ENCODE data around the gene TMEM39B.
A peak's percentile ranks its signal among the peaks of the same experiment; 100 is the strongest.
"Not testable (repeated sequence)": the region's sequence is repeated elsewhere in the genome, so short reads cannot be mapped to it uniquely, and the experiment has no call there.

Gene TMEM39B

GRCh38 chr1:32072622-32073298 is at the start of gene TMEM39B:
Gene TMEM39B, plus strand, starts transcription at chr1:32072939. Its CDS starts 109 bp downstream, at chr1:32073048.
- FAIRE-seq: no peak

GRCh38 chr1:32023351-32023750 is 49.4 kb upstream of the TMEM39B start:
- no peak for DNase-seq (ENCODE audit: low spot score)

More at GRCh38 chr1:32072622-32073298, at the start of gene TMEM39B:
- peak; percentile 82 for DNase-seq (ENCODE audit: low spot score)

GRCh38 chr1:32025515-32025914 is 47.2 kb upstream of the TMEM39B start:
- FAIRE-seq: no peak

More at GRCh38 chr1:32023351-32023750, 49.4 kb upstream of the TMEM39B start:
- FAIRE-seq: no peak

GRCh38 chr1:32028746-32029145 is 44.0 kb upstream of the TMEM39B start:
- peak; percentile 37 for DNase-seq (ENCODE audit: low spot score)
- no peak for FAIRE-seq

More at GRCh38 chr1:32025515-32025914, 47.2 kb upstream of the TMEM39B start:
- DNase-seq (ENCODE audit: low spot score): no peak

- no peak for FAIRE-seq
- no peak for DNase-seq (ENCODE audit: low spot score)
Observed at GRCh38 chr1:32031578-32032274, 41.0 kb upstream of the TMEM39B start.

- DNase-seq (ENCODE audit: low spot score): no peak
- no peak for FAIRE-seq
Observed at GRCh38 chr1:32032275-32032615, 40.5 kb upstream of the TMEM39B start.

GRCh38 chr1:32035119-32035518 is 37.6 kb upstream of the TMEM39B start:
- no peak for FAIRE-seq

GRCh38 chr1:32040711-32041110 is 32.0 kb upstream of the TMEM39B start:
- DNase-seq (ENCODE audit: low spot score) (no peak), FAIRE-seq (no peak)

More at GRCh38 chr1:32035119-32035518, 37.6 kb upstream of the TMEM39B start:
- no peak for DNase-seq (ENCODE audit: low spot score)

GRCh38 chr1:32042330-32042729 is 30.4 kb upstream of the TMEM39B start:
- DNase-seq (ENCODE audit: low spot score) (no peak), FAIRE-seq (no peak)

GRCh38 chr1:32044234-32044633 is 28.5 kb upstream of the TMEM39B start:
- DNase-seq (ENCODE audit: low spot score) (no peak), FAIRE-seq (no peak)

GRCh38 chr1:32045772-32046171 is 27.0 kb upstream of the TMEM39B start:
- FAIRE-seq (no peak), DNase-seq (ENCODE audit: low spot score) (no peak)

- no peak for DNase-seq (ENCODE audit: low spot score)
- no peak for FAIRE-seq
Observed at GRCh38 chr1:32047701-32048100, 25.0 kb upstream of the TMEM39B start.

GRCh38 chr1:32048440-32048839 is 24.3 kb upstream of the TMEM39B start:
- FAIRE-seq: no peak

GRCh38 chr1:32051706-32052105 is 21.0 kb upstream of the TMEM39B start:
- no peak for FAIRE-seq
- no peak for DNase-seq (ENCODE audit: low spot score)

More at GRCh38 chr1:32048440-32048839, 24.3 kb upstream of the TMEM39B start:
- no peak for DNase-seq (ENCODE audit: low spot score)

GRCh38 chr1:32052887-32053286 is 19.9 kb upstream of the TMEM39B start:
- FAIRE-seq (peak; percentile 50), DNase-seq (ENCODE audit: low spot score) (no peak)

GRCh38 chr1:32055416-32055815 is 17.3 kb upstream of the TMEM39B start:
- FAIRE-seq (no peak), DNase-seq (ENCODE audit: low spot score) (no peak)

- FAIRE-seq (no peak), DNase-seq (ENCODE audit: low spot score) (no peak)
Observed at GRCh38 chr1:32056598-32056997, 16.1 kb upstream of the TMEM39B start.

GRCh38 chr1:32060914-32061313 is 11.8 kb upstream of the TMEM39B start:
- DNase-seq (ENCODE audit: low spot score) (no peak), FAIRE-seq (no peak)

GRCh38 chr1:32062867-32063230 is 9.9 kb upstream of the TMEM39B start:
- DNase-seq (ENCODE audit: low spot score): no peak
- no peak for FAIRE-seq

- DNase-seq (ENCODE audit: low spot score) (peak; percentile 43), FAIRE-seq (peak; percentile 69)
Observed at GRCh38 chr1:32063261-32063681, 9.5 kb upstream of the TMEM39B start.

GRCh38 chr1:32065613-32066488 is 6.9 kb upstream of the TMEM39B start:
- not testable (repeated sequence) for FAIRE-seq; DNase-seq (ENCODE audit: low spot score)

- FAIRE-seq: peak; percentile 34
Observed at GRCh38 chr1:32066489-32066873, 6.3 kb upstream of the TMEM39B start.

More at GRCh38 chr1:32066489-32066873, 6.3 kb upstream of the TMEM39B start:
- DNase-seq (ENCODE audit: low spot score): peak; percentile 79

Measured in RCC 7860 (cell line).